Cardiac fibroblast (primary cell): ENCODE results near the gene EEFSEC.

Experiments used
- DNase-seq, 2 donors: peaks; one replicate each; pipeline versions ENCODE4 v3.0.0 to v3.0.0-alpha.2; 2010; ENCODE audit warnings: low read depth in 2 of 2
- H3K4me3 ChIP-seq, 2 donors: replicated peaks in 1 of 2; 1 replicate in 1 of 2; 2 replicates in 1 of 2; pipeline ENCODE4 v1.5.1; 2011; ENCODE audit warnings: low read depth in 2 of 2, low read length in 2 of 2, mild to moderate bottlenecking in 2 of 2, moderate library complexity in 1 of 2
- CTCF ChIP-seq: IDR thresholded peaks from one replicate; pipeline ENCODE4 v1.5.1; 2011; ENCODE audit warnings: low read depth, mild to moderate bottlenecking, low read length, inconsistent platforms

The EEFSEC gene

GRCh38 chr3:128221328-128221727 is 68.0 kb downstream of the EEFSEC start:
- H3K4me3 ChIP-seq: no peak overlapping the region
- TF ChIP-seq CTCF: no peak
- no peak for DNase-seq

- H3K4me3 ChIP-seq: no peak overlapping the region
- no peak for TF ChIP-seq CTCF
- DNase-seq: peak in 1 of 2 donors; percentile 8
These were observed 69.6 kb downstream of the EEFSEC start for GRCh38 chr3:128222796-128223385.

DNA sequence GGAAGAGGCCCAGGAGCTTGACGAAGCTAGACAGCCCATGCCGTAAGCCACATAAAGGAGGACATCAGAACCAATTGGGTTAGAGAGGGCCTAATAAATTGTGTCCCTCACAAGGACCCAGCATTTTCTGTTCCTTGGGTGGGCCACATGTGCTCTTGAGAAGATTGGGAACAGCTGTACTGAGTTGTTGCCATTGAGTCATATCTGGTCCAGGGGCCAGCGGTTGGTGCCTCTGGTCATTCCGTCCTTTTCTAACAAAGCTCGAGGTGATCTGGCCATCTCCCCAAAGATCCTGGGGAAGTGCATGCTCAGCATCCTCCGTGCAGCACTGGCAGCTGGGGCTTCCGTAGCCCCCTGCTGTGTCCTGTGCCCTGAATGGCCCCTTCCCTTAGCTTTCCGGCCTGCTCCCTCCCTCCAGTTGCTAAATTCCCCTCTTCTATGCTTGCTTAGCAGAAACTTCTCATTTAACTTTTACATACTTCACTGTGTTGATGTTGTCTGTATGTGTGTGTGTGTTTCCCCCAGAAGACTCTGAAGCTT is 73.0 kb downstream of the EEFSEC start:
- no peak for DNase-seq
- H3K4me3 ChIP-seq: no peak overlapping the region
- TF ChIP-seq CTCF: no peak

DNA sequence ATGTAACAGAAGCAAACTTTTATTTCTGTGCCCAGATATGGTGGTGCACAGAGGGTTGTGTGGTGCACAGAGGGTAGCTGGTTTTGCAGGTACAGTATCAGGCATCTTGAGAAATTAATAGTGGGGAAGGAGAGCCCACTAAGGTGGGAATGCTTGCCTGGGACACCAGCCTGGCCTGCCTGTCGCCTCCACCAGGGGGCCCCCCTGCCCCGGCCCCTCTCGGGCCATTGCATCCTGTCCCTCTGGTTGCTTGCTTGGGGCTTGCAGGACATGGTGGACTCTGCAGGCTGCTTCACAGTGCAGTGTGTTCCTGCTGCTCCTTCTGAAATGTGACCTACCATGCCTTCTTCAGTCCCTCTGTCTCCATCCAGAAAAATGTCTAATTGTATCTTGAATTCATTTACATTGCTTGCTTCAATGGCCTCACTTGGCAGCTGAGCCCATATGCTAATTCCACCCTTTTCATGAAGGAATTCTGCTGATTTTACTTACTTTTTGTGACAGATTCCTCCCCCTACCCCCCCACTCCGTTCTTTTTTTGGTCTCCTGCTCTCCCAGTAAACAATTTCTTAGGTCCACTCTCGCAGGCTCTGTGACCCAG is 73.6 kb downstream of the EEFSEC start:
- H3K4me3 ChIP-seq: no peak overlapping the region
- peak; percentile 45 to 48 for DNase-seq

DNA sequence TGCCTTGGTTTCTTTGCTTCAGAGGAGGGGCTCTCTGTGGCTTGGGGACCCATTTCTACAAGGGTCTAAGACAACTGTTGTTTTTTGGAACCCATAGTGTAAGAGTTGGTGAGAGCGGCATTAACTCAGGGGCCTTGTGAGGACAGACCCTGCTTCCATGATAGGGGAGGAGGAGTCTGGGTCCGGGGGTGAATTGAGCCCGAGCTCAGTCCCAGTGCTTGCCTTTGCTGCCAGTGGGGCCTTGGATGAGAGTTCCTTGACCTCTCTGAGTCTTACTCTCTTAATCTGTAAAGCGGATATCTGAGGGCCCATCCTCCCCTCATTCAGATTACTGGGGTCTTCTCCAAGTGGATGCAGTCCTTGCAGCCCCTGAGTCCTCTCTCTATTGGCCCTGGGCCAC is 74.2 kb downstream of the EEFSEC start:
- no peak overlapping the region for H3K4me3 ChIP-seq
- no peak for TF ChIP-seq CTCF
- no peak for DNase-seq

More for the DNA sequence above, 73.6 kb downstream of the EEFSEC start:
- TF ChIP-seq CTCF: peak; percentile 91

GRCh38 chr3:128228366-128228910 is 75.2 kb downstream of the EEFSEC start:
- H3K4me3 ChIP-seq: no peak overlapping the region
- DNase-seq: no peak
- TF ChIP-seq CTCF: no peak
